Body of pancreas (tissue), 4 donors: ENCODE measurements around the gene KIF27.

ENCODE experiments used
- CTCF ChIP-seq, 7 experiments: fragments of 450-650 bp in 4 of 7; fragments of 200-600 bp in 3 of 7; sonication (generic) in 3 of 7; IDR thresholded peaks; one replicate each; pipeline ENCODE4 v1.5.1; 2016 to 2019; ENCODE audit warnings: antibody characterized with exemption in 7 of 7
- POLR2A ChIP-seq, 3 donors: fragments of 450-650 bp; IDR thresholded peaks; one replicate each; pipeline ENCODE4 v1.6.1; 2016; ENCODE audit warnings: antibody characterized with exemption in 3 of 3, mild to moderate bottlenecking in 2 of 3

GRCh38 chr9:83906144-83906543 is 15.1 kb downstream of the KIF27 start:
- TF ChIP-seq CTCF (IDR thresholded peaks at IDR 0.05), result no peak
- TF ChIP-seq POLR2A (IDR thresholded peaks at IDR 0.05), result no peak
